Keratinocyte (primary cell): ENCODE results near the gene ZNRF1. TPM values are rescaled to one million over a fixed set of nuclear protein-coding genes. Genes with fewer than 3 reads are reported as not detected.

Experiments used
- DNase-seq: peaks from one replicate; pipeline ENCODE4 v3.0.0-alpha.2; 2011; ENCODE audit warnings: low read depth, missing footprints, low spot score
- FAIRE-seq: peaks from 2 replicates; lab custom pipeline; 2011; peaks lifted over from hg19 to GRCh38; lab: Jason Lieb, UNC
- H2AFZ ChIP-seq: 2 replicates; pipeline ENCODE4 v1.6.0; 2012; ENCODE audit warnings: low read length, control low read depth, inconsistent platforms; ENCODE audit not compliant: control insufficient read depth
- H3K27ac ChIP-seq: 2 replicates; pipeline ENCODE4 v1.5.1; 2011; ENCODE audit warnings: low read length; ENCODE audit not compliant: control insufficient read depth, insufficient read depth
- H3K27me3 ChIP-seq: 3 replicates; pipeline ENCODE4 v1.6.0; 2011; ENCODE audit warnings: low read length; ENCODE audit not compliant: control insufficient read depth, insufficient read depth; ENCODE audit errors: extremely low read depth
- H3K36me3 ChIP-seq, 2 experiments: 2 replicates in 1 of 2; 3 replicates in 1 of 2; pipeline ENCODE4 v1.5.1; 2011; ENCODE audit warnings: low read length in 2 of 2, mild to moderate bottlenecking in 1 of 2; ENCODE audit not compliant: control insufficient read depth in 2 of 2, insufficient read depth in 2 of 2; ENCODE audit errors: extremely low read depth in 1 of 2
- H3K4me1 ChIP-seq: 3 replicates; pipeline ENCODE4 v1.5.1; 2011; ENCODE audit warnings: low read length; ENCODE audit not compliant: control insufficient read depth, insufficient read depth; ENCODE audit errors: extremely low read depth
- H3K4me2 ChIP-seq: 3 replicates; pipeline ENCODE4 v1.6.0; 2011; ENCODE audit warnings: low read depth, low read length; ENCODE audit not compliant: control insufficient read depth, insufficient read depth; ENCODE audit errors: extremely low read depth
- H3K4me3 ChIP-seq, 3 experiments: fragments of 200-600 bp in 1 of 3; sonication (generic) in 1 of 3; 2 replicates in 2 of 3; 3 replicates in 1 of 3; pipeline ENCODE4 v1.5.1; 2011 to 2016; ENCODE audit warnings: low read length in 3 of 3, mild to moderate bottlenecking in 3 of 3, control low read depth in 2 of 3, inconsistent platforms in 1 of 3, low read depth in 1 of 3, mixed read lengths in 1 of 3, mixed run types in 1 of 3, moderate library complexity in 1 of 3; ENCODE audit not compliant: control insufficient read depth in 2 of 3, insufficient read depth in 2 of 3; ENCODE audit errors: extremely low read depth in 1 of 3
- H3K79me2 ChIP-seq: 2 replicates; pipeline ENCODE4 v1.6.0; 2012; ENCODE audit warnings: low read length; ENCODE audit not compliant: control insufficient read depth, insufficient read depth
- H3K9ac ChIP-seq: 3 replicates; pipeline ENCODE4 v1.6.0; 2011; ENCODE audit warnings: low read length; ENCODE audit not compliant: control insufficient read depth, insufficient read depth; ENCODE audit errors: extremely low read depth
- H3K9me1 ChIP-seq: 3 replicates; pipeline ENCODE4 v1.6.0; 2011; ENCODE audit warnings: low read length; ENCODE audit not compliant: control insufficient read depth, insufficient read depth; ENCODE audit errors: extremely low read depth
- H3K9me3 ChIP-seq: 2 replicates; pipeline ENCODE4 v1.5.1; 2012; ENCODE audit warnings: low read depth, low read length; ENCODE audit not compliant: control insufficient read depth
- H4K20me1 ChIP-seq: 3 replicates; pipeline ENCODE4 v1.6.0; 2011; ENCODE audit warnings: low read length; ENCODE audit not compliant: control insufficient read depth, insufficient read depth; ENCODE audit errors: extremely low read depth
- EZH2 ChIP-seq: IDR thresholded peaks from one replicate; pipeline ENCODE4 v1.6.1; 2012; ENCODE audit warnings: inconsistent platforms, mild to moderate bottlenecking, low read length, moderate library complexity
- dilution Hi-C: fragments of 300-500 bp; cut with MboI; formaldehyde crosslinking; loops from one replicate; pipeline ENCODE4 v1.7.0; 2020; ENCODE audit warnings: low sequenced_read_pairs; ENCODE audit not compliant: extremely low pct_ligation_motif_present
- polyA plus RNA-seq, 5 experiments: library from polyadenylated mRNA; depleted of rRNA in 3 of 5; stranded (reverse) in 3 of 5; stranded (forward) in 1 of 5; unstranded in 1 of 5; fragments of >200 nt; gene quantifications; 1 replicate in 1 of 5; 2 replicates in 3 of 5; 3 replicates in 1 of 5; pipeline versions ENCODE4 v1.2.1 to v1.2.3, GENCODE V29; 2011 to 2012; ENCODE audit warnings: missing spikeins in 2 of 5, low read depth in 1 of 5, low replicate concordance in 1 of 5
- TF ChIP-seq, protein P1 (sequence below), 3 experiments: IDR thresholded peaks in 1 of 3; conservative IDR thresholded peaks in 1 of 3; optimal IDR thresholded peaks in 1 of 3; 2 replicates in 2 of 3; 3 replicates in 1 of 3; pipeline versions ENCODE3 to v1.5.1; 2011; ENCODE audit warnings: low read length in 3 of 3, mild to moderate bottlenecking in 3 of 3, moderate library complexity in 2 of 3, control low read depth in 1 of 3, inconsistent platforms in 1 of 3; ENCODE audit not compliant: insufficient read depth in 2 of 3; ENCODE audit errors: extremely low read depth in 1 of 3

The ZNRF1 gene
- polyA plus RNA-seq, 1 donor (not counting 4 experiments of a cell fraction or from before 2014, with no cell fraction given): 19.1 TPM

DNA sequence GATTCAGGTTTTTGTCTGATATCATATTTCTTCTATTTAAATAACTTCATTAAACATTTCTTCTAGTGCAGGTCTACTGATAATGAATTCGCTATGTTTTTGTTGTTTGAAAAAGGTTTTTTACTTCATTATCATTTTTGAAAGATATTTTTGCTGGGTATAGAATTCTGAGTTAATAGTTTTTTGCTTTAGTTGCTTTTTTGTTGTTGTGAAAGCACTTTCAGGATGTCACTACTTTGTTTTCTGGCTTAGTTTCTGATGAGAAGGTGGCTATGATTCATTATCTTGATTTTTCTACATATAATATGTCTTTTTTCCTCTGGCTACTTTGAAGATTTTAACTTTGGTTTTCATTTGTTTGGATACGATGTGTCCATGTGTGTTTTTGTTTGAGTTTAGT lies 153.0 kb downstream of the ZNRF1 start:
- no peaks in the 10 kb centered on the region for H4K20me1 ChIP-seq
- H3K4me2 ChIP-seq: no peak overlapping the region
- H3K79me2 ChIP-seq: peaks cover 24% of the 10 kb centered on the region
- no peaks in the 10 kb centered on the region for H3K27me3 ChIP-seq
- H2AFZ ChIP-seq: no peak overlapping the region
- H3K9me3 ChIP-seq: no peaks in the 10 kb centered on the region
- H3K9me1 ChIP-seq: no peaks in the 10 kb centered on the region
- FAIRE-seq (no peak), DNase-seq (no peak)
- H3K36me3 ChIP-seq: peaks cover 0 to 2% of the 10 kb centered on the region in 2 experiments
- H3K4me1 ChIP-seq: peaks cover 7% of the 10 kb centered on the region
- H3K27ac ChIP-seq: no peak overlapping the region
- no peak overlapping the region for H3K4me3 ChIP-seq
- dilution Hi-C loops: no loop called here
- H3K9ac ChIP-seq: no peak overlapping the region
- TF ChIP-seq, protein P1, sequence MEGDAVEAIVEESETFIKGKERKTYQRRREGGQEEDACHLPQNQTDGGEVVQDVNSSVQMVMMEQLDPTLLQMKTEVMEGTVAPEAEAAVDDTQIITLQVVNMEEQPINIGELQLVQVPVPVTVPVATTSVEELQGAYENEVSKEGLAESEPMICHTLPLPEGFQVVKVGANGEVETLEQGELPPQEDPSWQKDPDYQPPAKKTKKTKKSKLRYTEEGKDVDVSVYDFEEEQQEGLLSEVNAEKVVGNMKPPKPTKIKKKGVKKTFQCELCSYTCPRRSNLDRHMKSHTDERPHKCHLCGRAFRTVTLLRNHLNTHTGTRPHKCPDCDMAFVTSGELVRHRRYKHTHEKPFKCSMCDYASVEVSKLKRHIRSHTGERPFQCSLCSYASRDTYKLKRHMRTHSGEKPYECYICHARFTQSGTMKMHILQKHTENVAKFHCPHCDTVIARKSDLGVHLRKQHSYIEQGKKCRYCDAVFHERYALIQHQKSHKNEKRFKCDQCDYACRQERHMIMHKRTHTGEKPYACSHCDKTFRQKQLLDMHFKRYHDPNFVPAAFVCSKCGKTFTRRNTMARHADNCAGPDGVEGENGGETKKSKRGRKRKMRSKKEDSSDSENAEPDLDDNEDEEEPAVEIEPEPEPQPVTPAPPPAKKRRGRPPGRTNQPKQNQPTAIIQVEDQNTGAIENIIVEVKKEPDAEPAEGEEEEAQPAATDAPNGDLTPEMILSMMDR (optimal IDR thresholded peaks at IDR 0.05 in 1 of 3, IDR thresholded peaks at IDR 0.05 in 1 of 3, conservative IDR thresholded peaks at IDR 0.05 in 1 of 3; ENCODE audit: extremely low read depth in 1 of 3, insufficient read depth in 2 of 3, low read length in 3 of 3): no peak
- no peak for TF ChIP-seq EZH2

DNA sequence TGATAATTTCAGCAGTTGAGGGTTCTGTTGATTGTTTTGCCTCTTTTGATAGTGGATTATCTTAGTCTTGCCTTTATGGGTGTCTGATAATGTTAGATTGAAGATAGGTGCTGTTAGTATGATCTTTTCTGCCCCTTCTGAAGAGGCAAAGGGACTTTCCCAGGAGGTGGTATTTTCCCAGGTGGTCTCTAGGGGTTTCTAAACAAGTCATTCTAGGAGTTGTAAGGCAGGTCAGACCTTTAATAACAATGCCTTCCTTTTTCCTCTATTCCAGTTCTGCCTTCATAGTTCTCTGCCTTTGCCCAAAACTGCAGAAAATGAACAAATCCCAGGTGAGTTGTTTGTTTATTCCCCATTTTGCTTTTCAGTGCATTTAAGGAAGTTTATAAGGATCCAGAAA lies 153.8 kb downstream of the ZNRF1 start:
- Histone ChIP-seq H3K9me1 (no peaks in the 10 kb centered on the region), H3K9me3 (no peaks in the 10 kb centered on the region), H3K4me3 (no peak overlapping the region), H3K36me3 (peaks cover 2 to 3% of the 10 kb centered on the region in 2 experiments), H3K9ac (no peak overlapping the region), H3K27ac (no peak overlapping the region), H3K4me2 (no peak overlapping the region), H3K4me1 (peaks cover 7% of the 10 kb centered on the region), H2AFZ (no peak overlapping the region), H4K20me1 (no peaks in the 10 kb centered on the region), H3K79me2 (peaks cover 24% of the 10 kb centered on the region), H3K27me3 (no peaks in the 10 kb centered on the region)
- DNase-seq (no peak), FAIRE-seq (no peak)
- TF ChIP-seq, protein P1 (optimal IDR thresholded peaks at IDR 0.05 in 1 of 3, IDR thresholded peaks at IDR 0.05 in 1 of 3, conservative IDR thresholded peaks at IDR 0.05 in 1 of 3; ENCODE audit: extremely low read depth in 1 of 3, insufficient read depth in 2 of 3, low read length in 3 of 3): no peak
- no peak for TF ChIP-seq EZH2
- dilution Hi-C loops: no loop called here
